ENCODE results near the gene SNAPC2. TPM values are rescaled to one million over a fixed set of nuclear protein-coding genes. Genes with fewer than 3 reads are reported as not detected.
A peak's percentile ranks its signal among the peaks of the same experiment; 100 is the strongest.

SNAPC2 gene
- total RNA-seq, 1 donor from 2014 or later, result 15.2 TPM

DNA sequence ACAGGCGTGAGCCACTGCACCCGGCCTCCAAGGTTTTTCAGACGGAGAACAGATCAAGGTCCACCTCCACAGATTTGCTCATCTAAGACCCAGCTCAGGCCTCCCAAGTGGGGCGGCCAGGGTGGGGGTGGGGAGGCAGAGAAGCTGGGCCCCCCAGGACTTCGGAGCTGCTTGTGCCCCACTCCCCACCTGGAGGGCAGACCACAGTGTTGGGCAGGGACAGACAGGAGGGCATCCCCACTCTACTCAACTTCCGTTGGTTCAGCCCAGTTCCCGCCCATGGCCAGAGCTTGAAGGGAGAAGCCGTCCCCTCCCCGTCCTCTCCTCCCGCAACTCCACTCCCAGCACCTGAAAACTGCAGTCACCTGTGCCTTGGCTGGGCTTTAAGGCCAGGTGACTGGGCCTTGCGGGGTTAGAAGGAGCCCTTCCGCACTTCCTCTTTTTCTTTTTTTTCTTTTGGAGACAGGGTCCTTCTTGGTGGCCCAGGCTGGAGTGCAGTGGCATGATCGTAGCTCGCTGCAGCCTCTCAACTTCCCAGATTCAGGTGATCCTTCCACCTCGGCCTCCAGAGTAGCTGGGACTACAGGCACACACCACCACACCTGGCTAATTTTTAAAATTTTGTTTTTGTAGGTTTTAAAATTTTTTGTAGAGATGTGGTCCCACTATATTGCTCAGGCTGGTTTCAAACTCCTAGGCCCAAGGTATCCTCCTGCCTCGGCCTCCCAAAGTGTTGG lies 32.6 kb upstream of the SNAPC2 start:
- no peaks in the 10 kb centered on the region for H3K4me1 Mint-ChIP-seq (ENCODE audit: low read depth, unreplicated experiment)
- no peak overlapping the region for H3K9ac ChIP-seq (ENCODE audit: low read length)
- H3K27me3 ChIP-seq (ENCODE audit: insufficient read depth, low read length), result no peaks in the 10 kb centered on the region
- DNase-seq (ENCODE audit: low read depth) (no peak), FAIRE-seq (no peak)
- peak overlapping the region; percentile 95 for H3K4me2 ChIP-seq (ENCODE audit: low read length)
- H3K4me1 ChIP-seq (ENCODE audit: insufficient read depth, low read length), result peaks cover 7% of the 10 kb centered on the region
- H3K27ac Mint-ChIP-seq (ENCODE audit: unreplicated experiment), result no peak overlapping the region
- no peaks in the 10 kb centered on the region for H3K27me3 Mint-ChIP-seq (ENCODE audit: low read depth, unreplicated experiment)
- H3K9me3 ChIP-seq (ENCODE audit: insufficient read depth, low read depth, low read length), result no peaks in the 10 kb centered on the region
- no peaks in the 10 kb centered on the region for H3K36me3 ChIP-seq (ENCODE audit: insufficient read depth, low read length)
- no peaks in the 10 kb centered on the region for H3K36me3 Mint-ChIP-seq (ENCODE audit: low read depth, unreplicated experiment)
- peak overlapping the region; percentile 68 for H3K4me3 Mint-ChIP-seq (ENCODE audit: unreplicated experiment)
- peaks cover 4% of the 10 kb centered on the region for H4K20me1 ChIP-seq (ENCODE audit: insufficient read depth, low read length)
- no peak overlapping the region for H3K4me3 ChIP-seq (ENCODE audit: insufficient read depth, low read depth, low read length)
- TF ChIP-seq CTCF (IDR thresholded peaks at IDR 0.05; ENCODE audit: insufficient read depth, low read depth, low read length) (no peak), EZH2 (IDR thresholded peaks at IDR 0.05; ENCODE audit: insufficient read depth, low read length) (no peak)
- peaks cover 7% of the 10 kb centered on the region for H3K79me2 ChIP-seq (ENCODE audit: insufficient read depth, low read length)
- no peaks in the 10 kb centered on the region for H3K9me3 Mint-ChIP-seq (ENCODE audit: unreplicated experiment)
- H3K27ac ChIP-seq (ENCODE audit: low read depth, low read length), result no peak overlapping the region
- no peak overlapping the region for H2AFZ ChIP-seq (ENCODE audit: low read depth, low read length)

DNA sequence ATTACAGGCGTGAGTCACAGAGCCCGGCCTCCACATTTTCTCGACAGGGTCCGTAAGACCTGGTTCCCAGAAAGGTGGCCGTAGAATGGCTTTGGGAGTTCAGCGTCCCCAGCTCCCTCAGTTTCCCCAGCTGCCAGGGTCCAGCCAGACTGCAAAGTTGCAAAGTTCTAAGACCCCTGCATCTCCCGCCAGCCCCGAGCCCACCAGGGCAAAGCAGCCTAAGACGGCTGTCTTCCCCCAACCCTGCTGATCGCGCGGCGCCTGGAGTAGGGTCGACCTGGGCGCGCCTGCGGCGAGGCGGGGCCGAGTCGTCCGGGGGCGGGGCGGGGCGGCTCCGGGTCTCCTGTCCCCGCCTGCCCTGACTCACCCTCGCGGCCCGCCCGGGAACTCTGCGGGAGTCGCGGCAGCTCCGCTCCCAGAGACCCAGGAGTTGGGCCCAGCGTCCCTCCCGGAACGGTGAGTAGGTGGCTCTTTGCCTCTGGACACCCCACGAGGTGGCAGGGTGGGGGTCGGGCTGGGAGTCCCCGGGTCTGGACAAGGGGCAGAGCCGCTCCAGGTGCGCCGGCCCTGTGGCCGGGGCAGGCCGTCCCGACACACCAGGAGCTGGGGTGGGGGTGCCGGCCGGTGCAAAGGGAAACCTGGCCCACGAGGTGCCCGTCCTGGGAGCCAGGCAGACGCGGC lies 31.9 kb upstream of the SNAPC2 start, which contains the start of gene LRRC8E:
LRRC8E (plus strand) TSS at position 366 of the 681 bp plus-strand sequence. CDS start 7,094 bp downstream, outside the sequence.
- H3K36me3 Mint-ChIP-seq (ENCODE audit: low read depth, unreplicated experiment), result no peaks in the 10 kb centered on the region
- DNase-seq (ENCODE audit: low read depth) (peak; percentile 49), FAIRE-seq (no peak)
- Histone ChIP-seq H3K9me3 (ENCODE audit: insufficient read depth, low read depth, low read length) (no peaks in the 10 kb centered on the region), H3K4me3 (ENCODE audit: insufficient read depth, low read depth, low read length) (peak within 1 kb of the TSS; percentile 69), H4K20me1 (ENCODE audit: insufficient read depth, low read length) (peaks cover 4% of the 10 kb centered on the region), H3K79me2 (ENCODE audit: insufficient read depth, low read length) (peaks cover 7% of the 10 kb centered on the region), H3K27me3 (ENCODE audit: insufficient read depth, low read length) (no peaks in the 10 kb centered on the region), H3K9ac (ENCODE audit: low read length) (peak within 1 kb of the TSS; percentile 87), H3K4me2 (ENCODE audit: low read length) (peak within 1 kb of the TSS; percentile 95), H3K36me3 (ENCODE audit: insufficient read depth, low read length) (no peaks in the 10 kb centered on the region), H3K4me1 (ENCODE audit: insufficient read depth, low read length) (peaks cover 8% of the 10 kb centered on the region), H2AFZ (ENCODE audit: low read depth, low read length) (peak within 1 kb of the TSS; percentile 86), H3K27ac (ENCODE audit: low read depth, low read length) (peak within 1 kb of the TSS; percentile 72)
- H3K4me1 Mint-ChIP-seq (ENCODE audit: low read depth, unreplicated experiment), result peaks cover under 1% of the 10 kb centered on the region
- H3K4me3 Mint-ChIP-seq (ENCODE audit: unreplicated experiment), result peak within 1 kb of the TSS; percentile 81
- H3K27me3 Mint-ChIP-seq (ENCODE audit: low read depth, unreplicated experiment), result no peaks in the 10 kb centered on the region
- H3K27ac Mint-ChIP-seq (ENCODE audit: unreplicated experiment), result peak within 1 kb of the TSS; percentile 78
- TF ChIP-seq CTCF (IDR thresholded peaks at IDR 0.05; ENCODE audit: insufficient read depth, low read depth, low read length) (no peak), EZH2 (IDR thresholded peaks at IDR 0.05; ENCODE audit: insufficient read depth, low read length) (no peak)
- no peaks in the 10 kb centered on the region for H3K9me3 Mint-ChIP-seq (ENCODE audit: unreplicated experiment)

Data from astrocyte (in vitro differentiated cells and primary cell).